CD4-positive, alpha-beta memory T cell (primary cell): Measurements from ENCODE around the gene UBL7. TPM values are rescaled to one million over a fixed set of nuclear protein-coding genes. Genes with fewer than 3 reads are reported as not detected.
A peak's percentile ranks its signal among the peaks of the same experiment; 100 is the strongest.

ENCODE experiments used
- CTCF ChIA-PET: fragments of 350-600 bp; sonication (Branson Sonifier 250); formaldehyde crosslinking; loops from one replicate; lab custom pipeline; 2021; ENCODE audit warnings: inconsistent platforms; ENCODE audit not compliant: partially characterized antibody; lab: Charles Lee
- POLR2A ChIA-PET: fragments of 350-600 bp; sonication (Branson Sonifier 250); formaldehyde crosslinking; loops from one replicate; lab custom pipeline; 2021; ENCODE audit not compliant: partially characterized antibody; lab: Charles Lee
- DNase-seq, 5 donors: peaks; one replicate each; pipeline versions ENCODE4 v3.0.0 to v3.0.0-alpha.2; 2020 to 2022; ENCODE audit warnings: mixed read lengths in 1 of 5
- H3K27ac ChIP-seq: one replicate; pipeline ENCODE4 v1.7.0; 2013; ENCODE audit warnings: low read depth, low read length
- H3K27me3 ChIP-seq: 2 replicates; pipeline ENCODE4 v1.7.0; 2013; ENCODE audit warnings: mild to moderate bottlenecking, low read length, moderate library complexity; ENCODE audit not compliant: insufficient read depth
- H3K36me3 ChIP-seq: 2 replicates; pipeline ENCODE4 v1.7.0; 2013; ENCODE audit warnings: mild to moderate bottlenecking, low read length, moderate library complexity; ENCODE audit not compliant: insufficient read depth
- H3K4me1 ChIP-seq: 2 replicates; pipeline ENCODE4 v1.7.0; 2013; ENCODE audit warnings: mild to moderate bottlenecking, low read length, moderate library complexity; ENCODE audit not compliant: insufficient read depth
- H3K4me3 ChIP-seq, 2 donors: one replicate each; pipeline ENCODE4 v1.7.0; 2013; ENCODE audit warnings: low read length in 2 of 2, mild to moderate bottlenecking in 1 of 2
- H3K9me3 ChIP-seq, 2 donors: one replicate each; pipeline ENCODE4 v1.7.0; 2013; ENCODE audit warnings: low read length in 2 of 2, control low read depth in 1 of 2; ENCODE audit not compliant: control insufficient read depth in 1 of 2
- H3K27ac Mint-ChIP-seq, 7 donors: one replicate each; pipeline ENCODE4 v1.8.0; 2020 to 2021; ENCODE audit warnings: mixed read lengths in 7 of 7, mild to moderate bottlenecking in 6 of 7, inconsistent platforms in 3 of 7, moderate library complexity in 3 of 7
- H3K27me3 Mint-ChIP-seq, 2 donors: one replicate each; pipeline ENCODE4 v1.8.0; 2020 to 2021; ENCODE audit warnings: mixed read lengths in 2 of 2
- H3K36me3 Mint-ChIP-seq, 2 donors: one replicate each; pipeline ENCODE4 v1.8.0; 2020 to 2021; ENCODE audit warnings: mixed read lengths in 2 of 2, inconsistent platforms in 1 of 2, mild to moderate bottlenecking in 1 of 2
- H3K4me1 Mint-ChIP-seq, 4 donors: one replicate each; pipeline ENCODE4 v1.8.0; 2020 to 2021; ENCODE audit warnings: mixed read lengths in 4 of 4, mild to moderate bottlenecking in 1 of 4
- H3K4me3 Mint-ChIP-seq, 8 donors: one replicate each; pipeline ENCODE4 v1.8.0; 2020 to 2021; ENCODE audit warnings: mixed read lengths in 8 of 8, mild to moderate bottlenecking in 7 of 8, moderate library complexity in 6 of 8, inconsistent platforms in 3 of 8
- H3K9me3 Mint-ChIP-seq, 8 donors: one replicate each; pipeline ENCODE4 v1.8.0; 2020 to 2021; ENCODE audit warnings: mixed read lengths in 8 of 8, mild to moderate bottlenecking in 5 of 8, inconsistent platforms in 3 of 8, moderate library complexity in 1 of 8
- intact Hi-C: fragments of 100-400 bp; cut with micrococcal nuclease; formaldehyde crosslinking; loops from one replicate; pipeline ENCODE4 v1.15.1; 2023
- polyA plus RNA-seq, 2 donors: library from polyadenylated mRNA; unstranded; fragments of 300-500 nt; fragmentation: Illumina TruSeq; gene quantifications; one replicate each; pipeline ENCODE4 v1.2.3, GENCODE V29; 2021
- total RNA-seq, 2 experiments: library from RNA; stranded (reverse); gene quantifications; one replicate each; pipeline ENCODE4 v1.2.3, GENCODE V29; 2021

Gene UBL7
- total and polyA plus RNA-seq, 4 experiments from 2014 or later = 36.4 to 96.5 (median 66.5) TPM

DNA sequence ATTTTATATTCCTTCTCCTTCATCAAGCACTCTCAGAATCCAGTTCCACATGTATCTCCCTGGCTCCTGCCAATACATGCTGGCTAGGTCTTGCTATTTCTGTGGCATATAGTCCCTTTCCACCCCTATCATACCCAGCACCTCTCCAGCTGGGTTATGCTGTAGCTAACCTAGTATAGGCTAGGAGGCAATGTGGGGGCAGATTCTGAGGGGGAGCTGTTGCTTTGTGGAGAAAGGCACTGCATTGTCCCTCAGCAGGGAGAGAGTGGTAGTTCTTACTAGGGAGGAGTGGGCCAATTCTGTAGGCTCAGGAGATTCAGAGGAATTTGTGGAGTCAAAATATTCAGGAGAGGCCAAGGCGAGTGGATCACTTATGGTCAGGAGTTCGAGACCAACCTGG is 39.4 kb upstream of the UBL7 start:
- intact Hi-C loops = no loop called here
- H3K4me1 ChIP-seq = no peaks in the 10 kb centered on the region
- Mint-ChIP-seq H3K36me3 (peaks cover 15 to 20% of the 10 kb centered on the region in 2 donors), H3K27me3 (no peaks in the 10 kb centered on the region), H3K4me3 (no peak overlapping the region), H3K4me1 (no peaks in the 10 kb centered on the region), H3K9me3 (no peaks in the 10 kb centered on the region), H3K27ac (no peak overlapping the region)
- no peaks in the 10 kb centered on the region for H3K36me3 ChIP-seq
- no peak overlapping the region for H3K4me3 ChIP-seq
- H3K27me3 ChIP-seq = no peaks in the 10 kb centered on the region
- POLR2A ChIA-PET = no interaction called here
- H3K9me3 ChIP-seq = no peaks in the 10 kb centered on the region
- no peak overlapping the region for H3K27ac ChIP-seq
- DNase-seq = no peak
- CTCF ChIA-PET = no interaction called here

DNA sequence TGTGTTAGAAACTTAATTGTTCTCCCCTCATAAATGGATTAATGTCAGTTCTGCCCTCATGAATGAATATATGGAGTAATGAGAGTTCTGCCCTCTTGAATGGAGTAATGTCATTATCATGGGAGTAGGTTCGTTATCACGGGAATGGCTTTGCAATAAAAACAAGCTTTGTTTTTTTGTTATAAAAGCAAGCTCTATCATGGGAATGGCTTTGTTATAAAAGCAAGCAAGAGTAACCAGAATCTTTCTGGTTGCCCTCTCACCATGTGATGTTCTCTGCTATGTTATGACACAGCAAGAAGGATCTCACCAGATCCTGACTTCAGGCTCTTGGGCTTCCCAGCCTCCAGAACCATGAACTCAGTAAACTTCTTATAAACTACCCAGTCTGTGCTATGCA is 38.4 kb upstream of the UBL7 start:
- H3K27me3 ChIP-seq = no peaks in the 10 kb centered on the region
- H3K27ac Mint-ChIP-seq = no peak overlapping the region
- H3K4me1 ChIP-seq = no peaks in the 10 kb centered on the region
- H3K36me3 ChIP-seq = no peaks in the 10 kb centered on the region
- H3K27me3 Mint-ChIP-seq = no peaks in the 10 kb centered on the region
- POLR2A ChIA-PET = no interaction called here
- no peaks in the 10 kb centered on the region for H3K9me3 Mint-ChIP-seq
- H3K4me1 Mint-ChIP-seq = no peaks in the 10 kb centered on the region
- no peak overlapping the region for H3K4me3 ChIP-seq
- no peak for DNase-seq
- no peak overlapping the region for H3K27ac ChIP-seq
- CTCF ChIA-PET = interaction anchor here (0.9 kb wide), 1 partner anchor 10 kb away, joined by 3 read pairs; no protein-coding TSS in a partner anchor
- peaks cover 12 to 19% of the 10 kb centered on the region in 2 donors for H3K36me3 Mint-ChIP-seq
- H3K4me3 Mint-ChIP-seq = no peak overlapping the region
- no peaks in the 10 kb centered on the region for H3K9me3 ChIP-seq
- intact Hi-C loops = no loop called here

DNA sequence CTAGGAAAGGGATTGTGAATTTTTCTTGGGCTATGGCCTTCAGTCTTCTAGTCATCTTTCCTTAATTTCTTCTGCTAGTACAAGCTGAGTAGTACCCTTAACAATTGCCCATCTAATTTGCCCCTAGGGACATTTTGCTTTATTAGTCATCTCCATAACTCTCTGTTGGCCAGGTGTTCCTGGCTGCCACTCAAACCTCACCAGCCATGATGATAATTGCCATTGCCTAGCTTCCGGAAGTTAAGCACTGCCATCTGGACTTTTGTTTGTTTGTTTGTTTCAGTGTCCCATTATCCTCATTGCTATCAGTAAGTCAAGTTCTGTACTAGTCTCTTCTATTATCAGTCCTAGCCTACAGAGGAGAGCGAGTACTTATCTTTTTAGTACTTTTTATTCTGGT is 36.6 kb upstream of the UBL7 start:
- POLR2A ChIA-PET = no interaction called here
- Mint-ChIP-seq H3K9me3 (no peaks in the 10 kb centered on the region), H3K27ac (peak overlapping the region in 1 of 7 donors; percentile 8), H3K27me3 (no peaks in the 10 kb centered on the region), H3K36me3 (peaks cover 3 to 11% of the 10 kb centered on the region in 2 donors), H3K4me1 (no peaks in the 10 kb centered on the region), H3K4me3 (no peak overlapping the region)
- no peaks in the 10 kb centered on the region for H3K4me1 ChIP-seq
- DNase-seq = no peak
- intact Hi-C loops = no loop called here
- H3K4me3 ChIP-seq = no peak overlapping the region
- H3K9me3 ChIP-seq = no peaks in the 10 kb centered on the region
- no peak overlapping the region for H3K27ac ChIP-seq
- H3K36me3 ChIP-seq = no peaks in the 10 kb centered on the region
- CTCF ChIA-PET = interaction anchor here (0.7 kb wide), 1 partner anchor 167 kb away, joined by 4 read pairs; no protein-coding TSS in a partner anchor
- H3K27me3 ChIP-seq = no peaks in the 10 kb centered on the region

DNA sequence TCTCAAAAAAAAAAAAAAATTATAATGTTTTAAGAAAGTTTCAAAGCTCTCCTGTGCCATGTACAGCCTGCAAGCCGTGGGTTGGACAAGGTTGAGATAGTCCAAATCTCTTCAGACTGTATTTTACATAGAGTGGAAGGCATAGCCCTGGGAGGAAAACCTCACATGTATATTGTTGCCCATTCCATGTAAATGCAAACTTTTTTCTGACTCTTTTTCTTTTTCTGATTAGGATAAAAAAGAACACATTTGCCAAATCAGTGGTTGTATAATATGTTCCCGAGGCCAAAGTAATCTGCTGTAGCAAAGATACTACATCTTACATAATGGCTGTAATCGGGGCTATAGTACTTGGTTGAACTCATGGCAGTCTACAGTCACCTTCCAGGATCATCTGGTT is 35.7 kb upstream of the UBL7 start:
- no peak overlapping the region for H3K4me3 ChIP-seq
- no peak overlapping the region for H3K27ac ChIP-seq
- Mint-ChIP-seq H3K27ac (no peak overlapping the region), H3K36me3 (peaks cover 3 to 9% of the 10 kb centered on the region in 2 donors), H3K4me3 (no peak overlapping the region), H3K9me3 (no peaks in the 10 kb centered on the region), H3K27me3 (no peaks in the 10 kb centered on the region), H3K4me1 (no peaks in the 10 kb centered on the region)
- no peak for DNase-seq
- CTCF ChIA-PET = interaction anchor here (1.1 kb wide), 1 partner anchor 111 kb away, joined by 3 read pairs; no protein-coding TSS in a partner anchor
- H3K4me1 ChIP-seq = no peaks in the 10 kb centered on the region
- intact Hi-C loops = no loop called here
- H3K36me3 ChIP-seq = no peaks in the 10 kb centered on the region
- no peaks in the 10 kb centered on the region for H3K27me3 ChIP-seq
- POLR2A ChIA-PET = no interaction called here
- H3K9me3 ChIP-seq = no peaks in the 10 kb centered on the region

DNA sequence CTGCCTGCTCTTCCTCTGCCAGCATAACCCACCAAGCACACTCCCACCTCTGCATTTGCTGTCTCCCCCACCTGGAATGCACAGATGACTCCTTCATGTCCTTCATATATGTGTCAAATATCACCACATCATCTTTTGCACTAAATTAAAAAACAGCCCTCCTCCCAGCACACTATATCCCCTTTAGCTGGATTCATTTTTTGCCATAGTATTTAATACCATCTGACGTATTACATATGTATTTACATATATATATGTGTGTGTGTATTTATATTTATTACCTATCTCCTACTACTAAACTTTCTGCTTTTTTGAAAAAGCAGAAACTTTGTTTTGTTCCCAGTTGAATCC is 29.4 kb upstream of the UBL7 start:
- DNase-seq = no peak
- peak overlapping the region in 1 of 7 donors; percentile 39 for H3K27ac Mint-ChIP-seq
- peaks cover 9 to 12% (median 10%) of the 10 kb centered on the region in 4 donors for H3K4me1 Mint-ChIP-seq
- Histone ChIP-seq H3K36me3 (no peaks in the 10 kb centered on the region), H3K27me3 (no peaks in the 10 kb centered on the region), H3K27ac (no peak overlapping the region), H3K4me1 (peaks cover 10% of the 10 kb centered on the region), H3K4me3 (no peak overlapping the region), H3K9me3 (no peaks in the 10 kb centered on the region)
- H3K4me3 Mint-ChIP-seq = no peak overlapping the region
- no peaks in the 10 kb centered on the region for H3K27me3 Mint-ChIP-seq
- intact Hi-C loops = loop anchor here (1.0 kb wide), 1 partner anchor 108 kb away; no protein-coding TSS in a partner anchor
- H3K36me3 Mint-ChIP-seq = peaks cover 3 to 14% of the 10 kb centered on the region in 2 donors
- H3K9me3 Mint-ChIP-seq = no peaks in the 10 kb centered on the region
- POLR2A ChIA-PET = no interaction called here
- CTCF ChIA-PET = interaction anchor here (1.3 to 2.3 kb wide), 3 partner anchors 29 to 117 kb away, joined by 5 to 17 read pairs (median 8); partner anchors contain the start of gene UBL7

DNA sequence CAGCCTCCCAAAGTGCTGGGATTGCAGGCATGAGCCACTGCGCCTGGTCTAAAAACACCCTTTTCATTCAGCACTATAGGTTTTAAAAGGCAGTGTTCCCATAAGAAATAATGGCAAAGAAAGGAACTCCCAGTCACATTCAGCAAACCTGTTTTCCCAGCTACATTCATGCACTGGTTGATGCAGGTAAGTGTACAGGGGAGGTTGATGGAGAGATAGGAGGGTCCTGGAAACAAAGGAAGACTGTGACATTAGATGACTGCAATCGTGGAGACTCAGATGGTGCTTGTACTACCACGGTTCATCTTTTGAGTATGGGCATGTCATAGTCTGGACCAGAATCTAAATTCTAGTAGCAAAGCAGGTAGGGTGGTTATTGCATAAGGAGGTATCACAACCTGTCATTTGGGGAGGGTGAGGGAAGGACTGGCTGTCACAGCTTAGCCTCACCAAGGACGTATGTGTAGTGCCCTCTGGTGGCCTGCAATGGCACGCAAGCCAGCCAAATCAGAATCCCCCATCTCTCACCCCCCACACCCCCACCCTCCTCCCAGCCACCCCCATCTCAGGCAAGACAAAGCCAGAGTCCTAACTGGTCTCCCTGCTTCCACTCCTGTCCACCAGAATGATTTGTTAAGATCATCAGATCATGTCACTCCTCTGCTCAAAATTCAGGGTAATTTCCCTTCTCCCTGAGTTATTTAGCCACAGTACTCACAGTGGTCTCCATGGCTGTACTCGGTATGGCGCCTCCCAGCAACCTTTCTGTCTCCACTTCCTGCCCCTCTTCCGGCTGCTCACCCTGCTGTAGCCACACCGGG is 28.8 kb upstream of the UBL7 start:
- H3K4me3 Mint-ChIP-seq = peak overlapping the region in 1 of 8 donors; percentile 20
- H3K36me3 Mint-ChIP-seq = peaks cover 3 to 11% of the 10 kb centered on the region in 2 donors
- no peak overlapping the region for H3K27ac ChIP-seq
- ChIA-PET POLR2A (no interaction called here), CTCF (interaction anchor here (0.8 to 2.3 kb wide), 10 partner anchors 10 to 119 kb away, joined by 3 to 17 read pairs (median 4); partner anchors contain the start of gene UBL7)
- H3K27me3 ChIP-seq = no peaks in the 10 kb centered on the region
- H3K27ac Mint-ChIP-seq = peak overlapping the region in 1 of 7 donors; percentile 39
- peaks cover 9 to 12% (median 10%) of the 10 kb centered on the region in 4 donors for H3K4me1 Mint-ChIP-seq
- intact Hi-C loops = loop anchor here (1.0 kb wide), 3 partner anchors 28 to 116 kb away; partner anchors contain the start of gene UBL7
- peaks cover 10% of the 10 kb centered on the region for H3K4me1 ChIP-seq
- H3K9me3 ChIP-seq = no peaks in the 10 kb centered on the region
- no peaks in the 10 kb centered on the region for H3K36me3 ChIP-seq
- no peaks in the 10 kb centered on the region for H3K27me3 Mint-ChIP-seq
- H3K4me3 ChIP-seq = no peak overlapping the region
- DNase-seq = peak; percentile 49 to 69 (median 54)
- no peaks in the 10 kb centered on the region for H3K9me3 Mint-ChIP-seq

DNA sequence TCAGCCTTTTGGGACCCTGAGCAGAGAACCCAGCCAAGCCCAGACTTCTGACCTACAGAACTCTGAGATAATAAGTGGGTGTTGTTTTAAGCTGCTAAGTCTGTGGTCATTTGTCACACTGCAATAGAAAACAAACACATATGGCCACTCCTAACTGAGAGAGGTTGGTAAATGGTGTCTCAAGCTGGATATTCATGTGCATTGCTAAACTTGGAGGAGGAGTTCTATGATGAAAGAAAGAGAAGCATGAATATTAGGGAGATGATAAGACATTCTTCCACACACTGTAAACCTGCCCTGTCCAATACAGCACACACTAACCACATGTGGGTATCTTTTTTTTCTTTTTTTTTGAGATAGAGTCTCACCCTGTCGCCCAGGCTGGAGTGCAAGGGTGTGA is 27.8 kb upstream of the UBL7 start:
- H3K27me3 ChIP-seq = no peaks in the 10 kb centered on the region
- no peak overlapping the region for H3K4me3 ChIP-seq
- H3K9me3 ChIP-seq = no peaks in the 10 kb centered on the region
- H3K4me3 Mint-ChIP-seq = no peak overlapping the region
- H3K27ac ChIP-seq = no peak overlapping the region
- intact Hi-C loops = loop anchor here (1.0 kb wide), 2 partner anchors 27 to 115 kb away; partner anchors contain the start of gene UBL7
- H3K4me1 ChIP-seq = peaks cover 10% of the 10 kb centered on the region
- H3K36me3 Mint-ChIP-seq = peaks cover 3 to 14% of the 10 kb centered on the region in 2 donors
- no peak for DNase-seq
- CTCF ChIA-PET = interaction anchor here (1.2 to 2.3 kb wide), 3 partner anchors 49 to 114 kb away, joined by 4 to 17 read pairs (median 8); no protein-coding TSS in a partner anchor
- POLR2A ChIA-PET = no interaction called here
- H3K27me3 Mint-ChIP-seq = no peaks in the 10 kb centered on the region
- H3K27ac Mint-ChIP-seq = no peak overlapping the region
- H3K9me3 Mint-ChIP-seq = no peaks in the 10 kb centered on the region
- H3K4me1 Mint-ChIP-seq = peaks cover 9 to 12% (median 10%) of the 10 kb centered on the region in 4 donors
- no peaks in the 10 kb centered on the region for H3K36me3 ChIP-seq
